NCI-H1048 (cell line): Measurements from ENCODE around the gene CORO2A.
"Not testable (repeated sequence)": the region's sequence is repeated elsewhere in the genome, so short reads cannot be mapped to it uniquely, and the experiment has no call there.

Experiments used
- DNase-seq: peaks from one replicate; lab custom pipeline; 2025; lab: John Stamatoyannopoulos, UW

The CORO2A gene

GRCh38 chr9:98117097-98117496, 75.3 kb downstream of the CORO2A start:
- not testable (repeated sequence) for DNase-seq

DNA sequence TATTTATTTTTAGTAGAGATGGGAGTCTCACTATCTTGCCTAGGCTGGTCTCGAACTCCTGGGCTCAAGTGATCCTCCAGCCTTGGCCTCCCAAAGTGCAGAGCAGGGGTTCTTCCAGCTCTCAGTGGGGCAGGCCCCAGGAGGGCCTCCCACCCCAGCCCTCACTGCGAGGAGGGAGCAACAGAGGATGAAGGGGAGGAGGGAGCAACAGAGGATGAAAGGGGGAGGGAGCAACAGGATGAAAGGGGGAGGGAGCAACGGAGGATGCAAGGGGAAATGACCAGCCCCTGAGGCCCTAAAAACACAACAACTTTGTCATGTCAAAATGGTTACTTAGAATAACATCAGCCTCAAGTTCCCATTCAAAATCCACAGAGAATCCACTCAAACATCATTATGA, 83.4 kb downstream of the CORO2A start:
- no peak for DNase-seq

- DNase-seq = no peak
Observed at GRCh38 chr9:98108531-98109031, 83.9 kb downstream of the CORO2A start.

DNA sequence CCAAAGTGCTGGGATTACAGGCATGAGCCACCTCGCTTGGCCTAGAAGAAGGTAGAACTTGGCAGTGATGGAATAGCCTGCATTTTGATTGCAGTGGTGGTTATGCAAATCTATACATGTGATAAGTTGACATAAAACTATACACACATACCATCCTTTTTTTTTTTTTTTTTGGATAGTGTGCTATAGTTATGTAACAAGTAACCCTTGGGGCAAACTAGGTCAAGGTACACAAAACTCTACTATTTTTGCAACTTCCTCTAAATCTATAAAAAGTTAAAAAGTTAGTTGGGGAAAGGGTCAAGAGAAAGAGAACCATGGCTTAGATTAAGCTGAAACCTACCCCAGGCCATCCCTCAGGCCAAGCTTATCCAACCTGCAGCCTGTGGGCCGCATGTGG, 84.5 kb downstream of the CORO2A start:
- DNase-seq = no peak

DNA sequence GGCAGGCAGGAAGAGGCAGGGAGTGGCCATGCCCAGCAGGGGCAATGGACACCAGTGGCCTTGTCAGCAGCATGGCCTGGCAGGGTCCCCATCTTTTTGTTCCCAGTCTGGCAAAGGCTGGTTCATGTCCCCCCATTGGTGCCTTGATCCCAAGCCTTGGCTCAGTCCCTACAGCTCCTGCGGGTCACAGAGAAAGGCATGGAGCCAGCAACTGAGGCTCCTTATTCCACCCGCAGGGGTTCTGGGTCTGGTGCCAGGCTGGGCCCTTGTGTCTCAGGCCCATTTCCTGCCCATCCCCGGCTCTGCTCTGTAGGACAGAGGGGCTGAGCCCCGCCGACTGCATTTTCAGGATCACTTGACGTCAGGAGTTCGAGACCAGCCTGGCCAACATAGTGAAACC, 87.4 kb downstream of the CORO2A start:
- no peak for DNase-seq

DNA sequence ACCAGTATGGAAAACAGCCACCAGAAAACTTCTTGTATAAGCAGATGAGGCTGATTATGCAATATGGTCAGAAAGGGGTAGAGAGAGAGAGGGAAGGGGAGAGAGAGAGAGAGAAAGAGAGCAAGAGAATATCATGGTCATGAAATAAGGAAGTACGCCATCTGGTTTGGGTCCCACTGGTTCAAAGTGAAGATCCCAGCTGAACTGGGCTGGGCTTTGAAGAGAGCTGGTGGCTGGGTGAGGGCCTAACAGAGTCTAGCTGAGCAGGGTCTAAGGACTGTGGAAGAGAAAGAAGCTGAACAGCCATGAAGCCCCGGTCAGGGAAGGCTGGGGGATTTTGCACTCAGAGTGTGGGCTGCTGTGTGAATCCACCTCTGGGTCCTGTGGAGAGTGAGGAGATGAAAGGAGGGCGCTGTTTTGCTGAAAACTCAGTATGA, 88.0 kb downstream of the CORO2A start:
- DNase-seq = no peak

- no peak for DNase-seq
Observed at GRCh38 chr9:98101868-98102273, 90.6 kb downstream of the CORO2A start.

DNA sequence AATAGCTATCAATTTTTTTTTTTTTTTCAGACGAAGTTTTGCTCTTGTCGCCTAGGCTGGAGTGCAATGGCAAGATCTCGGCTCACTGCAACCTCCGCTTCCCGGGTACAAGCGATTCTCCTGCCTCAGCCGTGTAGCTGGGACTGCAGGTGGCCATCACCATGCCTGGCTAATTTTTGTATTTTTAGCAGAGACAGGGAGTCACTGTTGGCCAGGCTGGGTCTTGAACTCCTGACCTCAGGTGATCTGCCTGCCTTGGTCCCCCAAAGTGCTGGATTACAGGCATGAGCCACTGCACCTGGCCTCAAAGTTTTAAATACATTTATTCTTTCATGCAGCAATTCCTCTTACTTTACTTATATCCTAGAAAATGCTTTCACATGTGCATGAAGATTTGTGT, 91.0 kb downstream of the CORO2A start:
- no peak for DNase-seq

GRCh38 chr9:98100456-98100855, 92.0 kb downstream of the CORO2A start:
- DNase-seq = no peak

DNA sequence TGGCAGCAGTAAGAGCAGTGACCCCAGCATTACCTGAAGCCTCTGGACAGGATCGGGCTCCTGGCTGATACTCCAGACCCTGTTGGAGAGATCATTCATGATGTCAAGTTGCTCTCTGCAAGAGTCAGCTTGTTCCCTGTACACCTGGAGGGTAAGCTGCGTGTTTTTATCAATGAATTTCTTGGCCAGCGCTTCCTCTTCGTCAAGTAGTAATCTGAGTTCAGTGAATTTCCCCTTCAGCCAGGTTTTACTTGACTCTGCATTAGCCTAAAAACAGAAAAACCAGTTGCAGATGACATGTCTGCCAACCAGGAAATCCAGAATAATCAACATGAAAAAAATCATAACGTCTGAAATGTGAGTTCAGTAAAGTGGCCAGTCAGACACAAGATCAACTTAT, 92.5 kb downstream of the CORO2A start:
- DNase-seq = no peak

GRCh38 chr9:98099346-98099745, 93.1 kb downstream of the CORO2A start:
- DNase-seq = no peak

DNA sequence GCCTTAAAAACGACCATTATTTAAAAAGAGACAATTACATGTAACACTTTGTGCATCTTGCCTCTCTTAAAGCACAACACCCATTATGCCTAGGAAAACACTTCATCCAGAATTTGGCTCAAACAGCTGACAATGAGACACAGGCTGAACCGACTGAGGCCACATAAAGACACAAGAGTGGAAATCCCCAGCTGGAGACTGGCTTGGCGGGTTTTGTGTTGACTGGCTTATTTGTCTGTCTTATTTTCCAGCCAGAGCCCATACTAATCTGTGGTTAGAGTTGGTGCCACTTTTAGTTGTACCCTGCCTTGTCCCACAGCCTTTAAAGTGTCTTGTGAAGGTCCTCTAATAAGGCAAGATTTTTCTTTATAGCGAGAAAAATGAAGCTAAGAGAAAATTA, 94.6 kb downstream of the CORO2A start:
- no peak for DNase-seq

- DNase-seq = no peak
Observed at GRCh38 chr9:98096091-98096490, 96.3 kb downstream of the CORO2A start.

GRCh38 chr9:98095401-98095800, 97.0 kb downstream of the CORO2A start:
- no peak for DNase-seq

DNA sequence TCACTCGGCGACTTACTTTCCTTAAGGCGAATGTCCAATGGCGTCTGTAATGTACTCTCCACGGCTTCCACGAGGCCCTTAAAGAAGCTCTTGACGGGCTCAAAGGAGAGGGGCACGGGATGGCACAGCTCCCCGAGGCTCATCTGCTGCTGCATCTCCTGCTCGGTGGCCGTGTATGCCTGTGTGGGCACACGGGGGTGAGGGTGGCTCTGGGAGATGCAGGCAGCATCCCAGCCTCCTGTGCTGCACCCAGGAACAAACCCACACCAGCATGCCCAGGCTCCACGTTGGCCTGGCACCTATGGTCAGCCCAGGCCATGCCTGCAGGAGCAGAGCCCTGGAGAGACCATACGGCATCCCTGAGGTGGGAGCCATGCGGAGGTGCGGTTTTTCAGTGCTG, 97.6 kb downstream of the CORO2A start:
- no peak for DNase-seq

DNA sequence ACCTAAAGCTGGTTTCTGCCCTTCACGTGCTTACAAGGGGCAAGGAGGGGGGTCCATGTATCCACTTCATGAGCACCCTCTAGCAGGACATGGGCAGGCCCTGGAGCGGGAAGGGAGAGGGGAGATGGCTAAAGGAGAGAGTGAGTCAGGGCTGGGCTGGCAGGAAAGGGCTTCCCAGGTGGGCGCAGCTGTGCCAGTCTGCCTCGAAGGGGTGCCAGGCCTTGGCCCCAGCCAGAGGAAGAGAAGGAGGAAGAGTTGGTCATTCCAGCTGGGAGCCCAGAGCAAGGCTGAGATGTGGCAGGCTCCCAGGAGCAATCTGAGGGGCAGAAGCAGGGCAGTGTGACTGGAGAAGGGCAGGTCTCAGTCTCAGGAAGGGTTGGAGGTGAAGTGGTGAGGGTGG, 98.1 kb downstream of the CORO2A start:
- DNase-seq = no peak

- no peak for DNase-seq
Observed at GRCh38 chr9:98092613-98092931, 99.9 kb downstream of the CORO2A start.

DNA sequence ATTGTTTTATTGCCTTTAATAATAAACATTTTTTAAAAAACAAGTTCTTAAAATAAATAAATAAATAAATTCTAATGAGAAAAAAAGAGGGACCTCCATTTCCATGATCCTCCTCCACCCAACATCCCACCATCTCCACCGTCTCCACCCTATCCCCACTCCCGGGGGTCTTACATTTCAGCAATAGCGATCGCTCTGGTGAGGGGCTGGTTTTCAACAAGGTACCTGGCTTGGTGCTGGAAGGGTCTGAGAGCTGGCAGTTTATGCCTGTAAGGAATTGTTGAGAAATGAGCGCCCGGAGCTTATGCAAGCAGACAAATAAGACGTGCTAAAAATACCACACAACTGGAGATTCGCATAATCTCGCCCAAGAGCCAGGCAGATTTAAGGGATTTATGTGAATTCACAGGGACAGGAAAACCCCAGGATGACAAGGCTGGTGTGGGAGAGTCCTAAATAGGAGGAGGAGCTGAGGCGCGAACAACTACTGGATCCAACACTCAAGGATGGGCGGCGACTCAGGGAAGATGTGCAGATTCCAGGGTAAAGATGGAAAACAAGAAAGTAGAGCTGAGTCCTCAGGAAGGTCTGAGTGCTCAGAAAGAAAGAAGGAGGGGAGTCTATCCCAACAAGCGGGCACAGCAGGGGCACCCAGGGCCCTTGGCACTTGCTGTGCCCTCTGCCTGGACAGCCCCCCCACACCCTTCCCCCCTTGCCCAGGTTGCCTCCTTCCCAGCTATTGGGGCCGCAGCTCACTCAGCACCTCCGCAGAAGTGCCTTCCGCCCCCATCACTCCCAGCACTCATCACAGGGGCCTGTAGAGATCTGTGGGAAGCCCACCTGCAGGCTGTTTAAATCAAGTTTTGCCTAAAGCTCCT, 100.5 kb downstream of the CORO2A start:
- no peak for DNase-seq

DNA sequence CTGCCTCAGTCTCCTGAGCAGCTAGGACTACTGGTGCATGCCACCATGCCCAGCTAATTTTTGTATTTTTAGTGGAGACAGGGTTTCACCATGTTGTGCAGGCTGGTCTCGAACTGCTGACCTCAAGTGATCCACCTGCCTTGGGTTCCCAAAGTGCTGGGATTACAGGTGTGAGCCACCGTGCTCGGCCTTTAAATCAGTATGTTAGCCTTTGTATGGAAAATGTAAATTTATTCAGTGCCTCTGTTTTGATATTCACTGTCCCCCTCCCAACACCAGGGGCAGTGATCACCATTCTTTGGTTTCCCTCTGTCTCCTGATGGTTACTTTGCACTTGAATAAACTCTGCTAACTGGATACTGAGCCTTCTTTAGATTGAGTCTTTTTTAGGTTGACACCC, 101.8 kb downstream of the CORO2A start:
- DNase-seq = not testable (repeated sequence)

- no peak for DNase-seq
Observed at GRCh38 chr9:98087420-98088354, 104.8 kb downstream of the CORO2A start.

DNA sequence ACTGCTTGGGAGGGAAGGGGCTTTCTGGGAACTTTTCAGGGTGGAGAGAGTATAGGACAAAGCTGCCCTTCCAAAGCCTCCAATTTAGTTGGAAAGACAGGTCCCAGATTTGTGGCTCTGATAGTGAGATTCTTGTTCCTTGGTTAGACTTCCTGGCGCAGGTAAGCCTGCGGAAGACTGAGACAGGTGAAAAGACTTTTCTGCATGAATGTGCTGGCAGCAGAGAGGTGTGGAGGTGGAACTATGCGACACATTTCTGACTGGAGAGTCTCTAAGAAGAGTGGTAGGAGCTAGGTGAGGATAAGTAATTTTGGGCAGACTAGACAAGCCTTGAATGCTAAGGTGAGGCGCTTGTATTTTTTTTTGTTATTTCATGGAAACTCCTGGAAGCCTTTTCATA, 106.0 kb downstream of the CORO2A start:
- no peak for DNase-seq

DNA sequence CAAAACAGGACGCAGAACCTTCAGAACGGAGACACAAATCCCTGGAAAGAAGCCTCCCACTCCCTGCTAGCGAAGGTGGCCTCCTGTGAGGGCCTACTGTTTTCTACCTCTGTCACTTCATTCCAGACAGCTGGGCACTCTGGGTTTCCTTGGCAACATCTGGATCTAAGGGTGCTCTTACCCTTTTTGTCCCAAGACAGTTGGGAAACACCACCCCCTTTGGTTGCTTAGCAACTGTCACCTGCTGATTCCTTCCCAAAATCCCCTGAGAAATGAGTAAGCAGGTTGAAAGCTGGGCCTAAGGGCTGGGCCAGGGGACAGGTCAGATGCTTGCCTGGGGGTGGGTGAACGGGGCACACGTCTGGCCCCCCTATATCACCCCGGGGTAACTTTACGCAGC, 106.5 kb downstream of the CORO2A start:
- DNase-seq = no peak

- DNase-seq = no peak
Observed at GRCh38 chr9:98085058-98085457, 107.4 kb downstream of the CORO2A start.
